Esophagus muscularis mucosa (tissue), 4 donors: ENCODE data around the gene RPS14. TPM values are rescaled to one million over a fixed set of nuclear protein-coding genes. Genes with fewer than 3 reads are reported as not detected.

ENCODE experiments used
- DNase-seq: peaks from one replicate; pipeline ENCODE4 v3.0.0-alpha.2; 2017; ENCODE audit errors: extremely low spot score
- H3K27ac ChIP-seq, 4 donors: fragments of 200-600 bp; sonication (generic); replicated peaks in 1 of 4; 1 replicate in 3 of 4; 2 replicates in 1 of 4; pipeline ENCODE4 v1.5.1; 2016 to 2019; ENCODE audit warnings: mild to moderate bottlenecking in 1 of 4
- H3K27me3 ChIP-seq, 4 donors: fragments of 200-600 bp; sonication (generic); one replicate each; pipeline versions ENCODE4 v1.5.1 to v1.6.0; 2016 to 2019
- H3K36me3 ChIP-seq, 4 donors: fragments of 200-600 bp; sonication (generic); one replicate each; pipeline ENCODE4 v1.5.1; 2016 to 2019
- H3K4me1 ChIP-seq, 4 donors: fragments of 200-600 bp; sonication (generic); one replicate each; pipeline ENCODE4 v1.5.1; 2016 to 2019
- H3K4me3 ChIP-seq, 4 donors: fragments of 200-600 bp; sonication (generic); 1 replicate in 2 of 4; 2 replicates in 2 of 4; pipeline ENCODE4 v1.5.1; 2016 to 2019; ENCODE audit warnings: mild to moderate bottlenecking in 4 of 4, moderate library complexity in 1 of 4
- H3K9me3 ChIP-seq, 4 donors: fragments of 200-600 bp; sonication (generic); 1 replicate in 3 of 4; 2 replicates in 1 of 4; pipeline ENCODE4 v1.5.1; 2016 to 2019
- EP300 ChIP-seq: sonication (generic); formaldehyde crosslinking; IDR thresholded peaks from one replicate; pipeline ENCODE4 v1.6.1; 2017; ENCODE audit warnings: antibody characterized with exemption
- POLR2A ChIP-seq: fragments of 450-650 bp; IDR thresholded peaks from one replicate; pipeline ENCODE4 v1.6.1; 2017; ENCODE audit warnings: antibody characterized with exemption, moderate library complexity, mild to moderate bottlenecking, low read depth
- POLR2AphosphoS5 ChIP-seq, 2 donors: sonication (generic); formaldehyde crosslinking; IDR thresholded peaks; one replicate each; pipeline ENCODE4 v1.6.1; 2017; ENCODE audit warnings: antibody characterized with exemption in 2 of 2
- WGBS: methylation state at CpG from one replicate; pipeline ENCODE4 v1.1.5; 2018; 5-methylcytosine and 5-hydroxymethylcytosine counted together
- intact Hi-C: fragments of 100-400 bp; cut with DNase I; formaldehyde crosslinking; loops from one replicate; pipeline ENCODE4 v1.15.1; 2023
- total RNA-seq, 4 donors: library from RNA; depleted of rRNA; stranded (reverse); fragments of >200 nt; gene quantifications; one replicate each; pipeline versions ENCODE4 v1.1.0 to v1.2.1, GENCODE V29; 2016
- TF ChIP-seq, protein P1 (sequence below), 3 experiments: fragments of 200-600 bp in 2 of 3; fragments of 450-650 bp in 1 of 3; sonication (generic) in 2 of 3; IDR thresholded peaks; one replicate each; pipeline ENCODE4 v1.5.1; 2017 to 2019; ENCODE audit warnings: antibody characterized with exemption in 3 of 3, mild to moderate bottlenecking in 2 of 3, moderate library complexity in 1 of 3

The RPS14 gene
- total RNA-seq, 4 donors from 2014 or later = 1,492 to 3,727 (median 2,626) TPM

DNA sequence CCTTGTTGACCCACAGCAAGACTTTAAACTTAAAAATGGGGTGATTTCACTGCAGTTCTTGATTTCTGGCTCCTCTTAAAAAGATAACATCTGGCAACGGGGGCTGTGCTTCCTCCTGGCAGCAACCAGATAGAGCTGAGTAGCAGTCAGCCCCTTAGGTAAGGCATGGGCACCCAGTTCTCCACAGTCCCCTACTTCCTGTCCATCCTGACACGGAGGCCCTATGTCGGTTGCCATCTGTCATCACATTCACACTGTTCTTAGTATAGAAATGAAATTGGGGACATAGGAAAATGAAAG, 48.5 kb downstream of the RPS14 start:
- H3K27me3 ChIP-seq = no peaks in the 10 kb centered on the region
- H3K36me3 ChIP-seq = peaks cover 33 to 99% (median 83%) of the 10 kb centered on the region in 4 donors
- no peak for DNase-seq
- no peak for TF ChIP-seq EP300
- TF ChIP-seq, protein P1, sequence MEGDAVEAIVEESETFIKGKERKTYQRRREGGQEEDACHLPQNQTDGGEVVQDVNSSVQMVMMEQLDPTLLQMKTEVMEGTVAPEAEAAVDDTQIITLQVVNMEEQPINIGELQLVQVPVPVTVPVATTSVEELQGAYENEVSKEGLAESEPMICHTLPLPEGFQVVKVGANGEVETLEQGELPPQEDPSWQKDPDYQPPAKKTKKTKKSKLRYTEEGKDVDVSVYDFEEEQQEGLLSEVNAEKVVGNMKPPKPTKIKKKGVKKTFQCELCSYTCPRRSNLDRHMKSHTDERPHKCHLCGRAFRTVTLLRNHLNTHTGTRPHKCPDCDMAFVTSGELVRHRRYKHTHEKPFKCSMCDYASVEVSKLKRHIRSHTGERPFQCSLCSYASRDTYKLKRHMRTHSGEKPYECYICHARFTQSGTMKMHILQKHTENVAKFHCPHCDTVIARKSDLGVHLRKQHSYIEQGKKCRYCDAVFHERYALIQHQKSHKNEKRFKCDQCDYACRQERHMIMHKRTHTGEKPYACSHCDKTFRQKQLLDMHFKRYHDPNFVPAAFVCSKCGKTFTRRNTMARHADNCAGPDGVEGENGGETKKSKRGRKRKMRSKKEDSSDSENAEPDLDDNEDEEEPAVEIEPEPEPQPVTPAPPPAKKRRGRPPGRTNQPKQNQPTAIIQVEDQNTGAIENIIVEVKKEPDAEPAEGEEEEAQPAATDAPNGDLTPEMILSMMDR (IDR thresholded peaks at IDR 0.05) = no peak
- no peak for TF ChIP-seq POLR2AphosphoS5 (IDR thresholded peaks at IDR 0.05)
- TF ChIP-seq POLR2A = no peak
- H3K4me3 ChIP-seq = no peak overlapping the region
- peaks cover 0 to 4% (median 3%) of the 10 kb centered on the region in 4 donors for H3K4me1 ChIP-seq
- no peaks in the 10 kb centered on the region for H3K9me3 ChIP-seq
- 65% methylated on average over 3 of the region's 3 CpGs for WGBS
- H3K27ac ChIP-seq = no peak overlapping the region
- intact Hi-C loops = no loop called here

DNA sequence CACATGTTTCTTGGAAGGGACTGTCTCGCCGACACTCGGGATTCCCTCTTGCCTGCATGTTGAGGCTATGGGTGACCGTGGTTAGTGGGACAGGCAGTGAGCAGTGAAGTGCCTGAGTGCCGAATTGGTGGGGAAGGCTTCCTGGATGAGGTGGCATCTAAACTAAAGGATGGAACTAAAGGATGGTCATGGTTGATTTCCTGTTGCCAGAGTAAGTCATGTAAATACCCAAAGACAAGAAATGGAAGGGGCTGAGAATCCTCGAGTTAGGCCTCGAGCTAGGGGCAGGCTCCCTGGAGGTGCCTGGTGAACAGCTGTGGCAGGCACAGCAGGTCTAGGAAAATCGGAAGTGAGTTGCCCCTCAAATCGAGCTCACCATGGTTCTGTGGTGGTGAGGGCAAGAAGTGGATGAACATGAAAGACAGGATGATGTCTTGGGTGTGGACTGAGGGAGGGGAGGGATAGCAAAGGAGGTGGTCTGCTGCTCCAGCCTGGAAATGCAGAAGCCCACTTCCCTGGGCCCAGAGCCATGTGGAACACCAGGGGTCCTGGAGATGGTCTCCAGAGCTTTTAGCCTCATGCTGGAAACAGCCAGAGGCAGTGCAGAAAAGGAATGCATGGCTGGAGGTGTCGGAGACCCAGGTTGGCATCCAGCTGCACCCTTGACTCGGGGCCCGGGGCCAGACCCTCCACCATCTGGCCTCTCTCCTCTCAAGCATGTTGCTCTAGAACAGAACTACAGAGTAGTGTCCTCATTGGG, 49.0 kb downstream of the RPS14 start:
- Histone ChIP-seq H3K4me3 (no peak overlapping the region), H3K9me3 (no peaks in the 10 kb centered on the region), H3K4me1 (peaks cover 0 to 4% (median 3%) of the 10 kb centered on the region in 4 donors), H3K27me3 (no peaks in the 10 kb centered on the region), H3K27ac (no peak overlapping the region), H3K36me3 (peaks cover 37 to 99% (median 86%) of the 10 kb centered on the region in 4 donors)
- WGBS = 85% methylated on average over 10 of the region's 12 CpGs
- no peak for DNase-seq
- TF ChIP-seq POLR2AphosphoS5 (IDR thresholded peaks at IDR 0.05) = no peak
- intact Hi-C loops = no loop called here

DNA sequence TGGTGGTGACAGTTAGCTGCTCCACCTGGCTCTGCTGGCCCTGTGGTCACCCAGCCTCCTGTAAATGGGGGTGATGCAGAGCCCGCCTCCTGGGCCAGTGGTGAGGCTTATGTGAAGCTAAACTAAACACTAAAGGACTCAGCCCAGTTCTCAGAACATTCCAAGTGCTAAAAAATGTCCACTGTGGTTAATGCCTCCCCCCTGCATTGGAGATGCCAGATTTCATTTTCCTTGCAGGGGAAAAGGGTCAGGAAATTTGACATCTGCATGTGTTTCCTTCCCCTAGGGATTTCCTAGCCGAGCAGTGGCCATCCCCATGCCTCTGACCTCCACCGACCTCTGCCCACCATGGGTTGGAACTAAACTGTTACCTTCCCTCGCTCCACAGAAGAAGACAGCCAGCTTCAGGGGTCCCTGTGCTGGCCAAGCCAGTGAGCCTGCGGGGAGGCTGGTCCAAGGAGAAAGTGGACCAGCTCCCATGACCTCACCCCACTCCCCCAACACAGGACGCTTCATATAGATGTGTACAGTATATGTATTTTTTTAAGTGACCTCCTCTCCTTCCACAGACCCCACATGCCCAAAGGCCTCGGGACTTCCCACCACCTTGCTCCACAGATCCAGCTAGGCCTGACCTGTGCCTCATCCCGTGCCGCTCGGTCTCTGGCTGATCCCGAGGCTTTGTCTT, 49.9 kb downstream of the RPS14 start:
- WGBS = 84% methylated on average over 10 of the region's 11 CpGs
- Histone ChIP-seq H3K4me1 (peaks cover 0 to 4% (median 3%) of the 10 kb centered on the region in 4 donors), H3K9me3 (no peaks in the 10 kb centered on the region), H3K27ac (no peak overlapping the region), H3K36me3 (peaks cover 44 to 99% (median 88%) of the 10 kb centered on the region in 4 donors), H3K27me3 (no peaks in the 10 kb centered on the region), H3K4me3 (no peak overlapping the region)
- TF ChIP-seq POLR2AphosphoS5 (IDR thresholded peaks at IDR 0.05) = no peak
- no peak for TF ChIP-seq EP300
- no peak for TF ChIP-seq POLR2A
- TF ChIP-seq, protein P1 (IDR thresholded peaks at IDR 0.05) = no peak
- DNase-seq = no peak
- intact Hi-C loops = no loop called here

DNA sequence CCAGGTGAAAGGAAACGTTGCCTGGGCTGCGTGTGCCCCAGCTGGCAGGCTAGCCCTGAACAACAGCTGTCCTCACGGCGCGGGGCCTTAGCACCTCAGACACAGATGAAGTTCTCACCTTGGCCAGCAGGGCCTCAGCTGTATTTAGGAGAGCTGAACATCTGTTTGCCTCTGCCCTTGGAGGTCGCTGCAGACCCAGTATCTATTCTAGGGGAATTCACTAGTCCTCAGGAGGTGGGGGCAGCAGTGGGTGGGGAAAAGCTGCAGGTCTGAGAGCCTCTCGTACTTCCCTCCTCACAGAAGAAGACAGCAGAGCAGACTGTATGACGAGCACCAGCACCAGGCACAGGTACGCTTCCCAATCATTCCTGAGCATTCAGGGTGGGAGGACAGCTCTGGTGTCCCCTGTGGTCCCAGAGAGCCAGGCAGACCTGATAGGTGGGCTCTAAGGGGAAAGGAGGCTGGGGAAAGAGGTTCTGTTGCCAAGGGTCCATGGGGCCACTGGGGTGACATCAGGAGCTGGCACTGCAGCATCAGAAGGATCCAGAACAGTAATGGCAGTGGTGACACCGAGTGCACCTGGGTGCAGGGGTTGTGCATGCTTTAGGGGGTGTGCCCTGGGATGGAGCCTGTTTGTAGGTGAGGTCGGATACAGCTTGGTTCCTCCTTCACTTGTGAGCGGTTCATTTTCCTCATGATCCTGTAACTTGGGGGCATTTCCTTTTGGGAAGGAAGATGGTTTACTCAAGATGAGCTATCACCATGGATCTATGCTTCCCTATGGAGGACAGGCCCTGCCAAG, 50.6 kb downstream of the RPS14 start:
- H3K27ac ChIP-seq = no peak overlapping the region
- no peak overlapping the region for H3K4me3 ChIP-seq
- DNase-seq = no peak
- H3K4me1 ChIP-seq = peaks cover 0 to 2% (median under 1%) of the 10 kb centered on the region in 4 donors
- H3K36me3 ChIP-seq = peaks cover 46 to 100% (median 92%) of the 10 kb centered on the region in 4 donors
- intact Hi-C loops = no loop called here
- H3K27me3 ChIP-seq = no peaks in the 10 kb centered on the region
- H3K9me3 ChIP-seq = no peaks in the 10 kb centered on the region
- 74% methylated on average over 9 of the region's 12 CpGs for WGBS
- no peak for TF ChIP-seq POLR2AphosphoS5 (IDR thresholded peaks at IDR 0.05)
- TF ChIP-seq, protein P1 (IDR thresholded peaks at IDR 0.05) = peak in 1 of 3 experiments; percentile 24
